ENCODE data around the gene CFB.
A peak's percentile ranks its signal among the peaks of the same experiment; 100 is the strongest.

CFB gene

DNA sequence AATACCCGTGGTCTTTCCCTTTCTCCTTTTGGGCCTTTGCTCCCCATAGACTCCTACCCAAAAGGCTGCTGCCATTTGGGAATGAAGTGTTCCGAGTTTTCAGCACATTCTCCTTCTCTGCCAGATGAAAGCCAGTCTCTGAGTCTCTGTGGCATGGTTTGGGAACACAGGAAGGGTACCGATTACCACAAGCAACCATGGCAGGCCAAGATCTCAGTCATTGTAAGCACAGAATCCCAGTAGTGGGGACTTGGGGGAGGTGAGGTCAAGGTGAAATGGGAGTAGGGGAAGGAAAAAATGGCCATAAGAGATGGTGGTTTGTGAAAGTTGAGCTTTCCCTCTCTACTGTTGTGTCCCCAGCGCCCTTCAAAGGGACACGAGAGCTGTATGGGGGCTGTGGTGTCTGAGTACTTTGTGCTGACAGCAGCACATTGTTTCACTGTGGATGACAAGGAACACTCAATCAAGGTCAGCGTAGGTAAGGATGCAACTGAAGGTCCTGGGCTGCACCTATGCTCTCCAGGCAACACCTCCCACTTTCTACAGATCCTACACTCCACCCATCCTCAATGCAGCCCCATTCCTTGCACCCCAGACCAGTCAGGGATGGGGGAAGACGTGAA is 4.1 kb downstream of the CFB start:
- DNase-seq: no peak

GRCh38 chr6:31952140-31952805 is 6.4 kb downstream of the CFB start:
- peak; percentile 20 for DNase-seq

- no peak for DNase-seq
These were observed 7.0 kb downstream of the CFB start for GRCh38 chr6:31952890-31953289.

- DNase-seq: no peak
These were observed 8.6 kb downstream of the CFB start for GRCh38 chr6:31954511-31954910.

GRCh38 chr6:31956796-31957195 is 10.9 kb downstream of the CFB start:
- DNase-seq: no peak

- DNase-seq: no peak
These were observed 12.5 kb downstream of the CFB start for GRCh38 chr6:31958412-31958740.

DNA sequence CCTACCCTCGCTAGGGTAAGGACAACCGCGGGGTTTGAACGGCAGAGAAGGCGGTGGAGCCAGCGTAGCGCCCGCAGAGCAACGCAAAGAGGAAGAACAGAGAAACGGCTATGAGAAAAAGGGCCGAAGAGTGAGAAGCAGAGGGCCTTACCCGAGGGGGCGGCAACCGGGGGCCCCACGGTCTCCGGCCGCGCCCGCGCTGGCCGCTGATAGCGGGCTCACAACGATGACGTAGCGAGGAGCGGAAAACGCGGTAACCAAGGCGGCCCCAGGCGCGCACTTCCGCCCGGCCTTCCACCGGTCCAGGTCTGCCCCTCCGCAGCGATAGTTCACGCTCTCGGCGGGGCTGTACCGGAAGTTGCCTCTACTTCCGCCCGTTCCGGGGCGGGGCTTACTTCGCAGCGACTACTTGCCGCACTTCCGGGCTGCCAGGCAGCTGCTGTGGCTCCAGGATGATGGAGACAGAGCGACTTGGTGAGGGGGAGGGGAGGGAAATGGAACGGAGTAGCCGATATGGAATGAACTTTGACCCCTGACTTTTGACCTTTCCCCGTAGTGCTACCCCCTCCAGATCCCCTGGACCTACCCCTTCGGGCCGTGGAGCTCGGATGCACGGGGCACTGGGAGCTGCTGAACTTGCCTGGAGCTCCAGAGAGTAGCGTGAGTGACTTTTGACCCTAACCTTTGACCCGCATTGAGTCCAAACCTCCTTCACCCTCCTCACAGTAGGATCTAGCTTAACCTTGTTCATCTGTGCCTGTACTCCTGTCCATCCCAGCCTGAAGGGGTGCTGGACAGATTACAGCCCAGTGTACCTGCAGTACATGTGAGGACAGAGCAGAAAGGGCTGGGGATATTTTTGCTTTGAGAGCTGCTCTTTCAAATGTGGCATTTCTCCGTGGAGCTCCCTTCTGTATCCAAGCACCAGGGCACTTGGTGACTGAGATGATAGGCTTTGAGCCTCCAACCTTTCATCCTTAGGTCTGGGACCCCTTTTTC is 13.1 kb downstream of the CFB start, which contains the start of the genes NELFE and SKIC2:
Gene NELFE, minus strand, starts transcription at position 231 of the 999 bp plus-strand sequence. CDS start 525 bp downstream, outside the sequence.
Gene SKIC2, plus strand, starts transcription at position 435 of the 999 bp plus-strand sequence. Its CDS starts 18 bp downstream, at position 453.
- peak; percentile 95 for DNase-seq

DNA sequence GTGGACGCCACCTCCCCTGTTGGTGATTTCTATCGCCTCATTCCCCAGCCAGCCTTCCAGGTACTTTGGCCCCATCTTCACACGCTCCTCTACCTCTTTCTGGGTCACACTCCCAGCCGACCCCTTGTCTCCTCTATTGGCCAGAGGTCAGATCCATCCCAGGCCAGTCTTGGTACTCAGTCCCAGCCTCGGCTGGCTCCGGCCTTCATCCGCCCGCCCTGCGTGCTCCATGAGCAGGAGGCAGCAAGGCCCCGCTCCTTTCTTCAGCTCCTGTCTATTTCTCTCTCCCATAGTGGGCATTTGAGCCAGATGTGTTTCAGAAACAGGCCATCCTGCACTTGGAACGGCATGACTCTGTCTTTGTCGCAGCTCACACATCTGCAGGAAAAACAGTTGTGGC is 15.7 kb downstream of the CFB start:
- no peak for DNase-seq

DNA sequence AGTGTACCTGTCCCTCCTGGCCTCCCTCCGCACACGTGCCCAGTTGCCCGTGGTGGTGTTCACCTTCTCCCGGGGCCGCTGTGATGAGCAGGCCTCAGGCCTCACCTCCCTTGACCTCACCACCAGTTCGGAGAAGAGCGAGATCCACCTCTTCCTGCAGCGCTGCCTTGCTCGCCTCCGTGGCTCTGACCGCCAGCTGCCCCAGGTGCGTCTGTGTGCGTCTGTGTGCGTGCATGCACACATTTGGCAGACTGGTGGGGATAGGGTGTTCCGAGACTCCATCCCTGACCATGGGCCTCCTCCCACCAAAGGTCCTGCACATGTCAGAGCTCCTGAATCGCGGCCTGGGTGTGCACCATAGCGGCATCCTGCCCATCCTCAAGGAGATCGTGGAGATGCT is 18.0 kb downstream of the CFB start:
- no peak for DNase-seq

DNA sequence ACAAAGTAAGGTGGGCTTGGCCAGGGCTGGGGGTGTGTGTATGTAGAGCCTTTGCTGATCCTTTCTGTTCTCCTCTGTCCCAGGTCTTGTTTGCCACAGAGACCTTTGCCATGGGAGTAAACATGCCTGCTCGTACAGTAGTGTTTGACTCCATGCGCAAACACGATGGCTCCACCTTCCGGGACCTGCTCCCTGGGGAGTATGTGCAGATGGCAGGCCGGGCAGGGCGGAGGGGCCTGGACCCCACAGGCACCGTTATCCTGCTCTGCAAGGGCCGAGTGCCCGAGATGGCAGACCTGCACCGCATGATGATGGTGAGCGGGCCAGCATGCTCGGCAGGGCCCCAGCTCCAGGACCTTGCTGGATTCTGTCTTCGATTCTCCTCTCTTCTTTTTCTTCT is 19.8 kb downstream of the CFB start:
- no peak for DNase-seq

DNA sequence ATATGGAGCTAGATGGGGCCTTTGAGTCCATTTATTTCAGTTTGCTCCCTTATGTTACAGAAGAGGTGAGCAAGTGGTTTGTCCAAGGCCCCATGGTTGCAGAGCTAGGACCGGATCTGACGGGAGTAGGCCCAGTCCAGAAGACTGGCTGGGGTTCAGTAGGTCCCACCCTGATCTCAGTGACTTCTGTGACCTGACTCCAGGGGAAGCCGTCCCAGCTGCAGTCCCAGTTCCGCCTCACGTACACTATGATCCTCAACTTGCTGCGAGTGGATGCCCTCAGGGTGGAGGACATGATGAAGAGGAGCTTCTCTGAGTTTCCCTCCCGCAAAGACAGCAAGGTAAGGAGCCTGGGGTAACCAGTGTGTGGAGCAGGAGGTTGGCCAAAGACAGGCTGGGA is 20.6 kb downstream of the CFB start:
- no peak for DNase-seq

- DNase-seq: no peak
These were observed 21.4 kb downstream of the CFB start for GRCh38 chr6:31966997-31967925.

DNA sequence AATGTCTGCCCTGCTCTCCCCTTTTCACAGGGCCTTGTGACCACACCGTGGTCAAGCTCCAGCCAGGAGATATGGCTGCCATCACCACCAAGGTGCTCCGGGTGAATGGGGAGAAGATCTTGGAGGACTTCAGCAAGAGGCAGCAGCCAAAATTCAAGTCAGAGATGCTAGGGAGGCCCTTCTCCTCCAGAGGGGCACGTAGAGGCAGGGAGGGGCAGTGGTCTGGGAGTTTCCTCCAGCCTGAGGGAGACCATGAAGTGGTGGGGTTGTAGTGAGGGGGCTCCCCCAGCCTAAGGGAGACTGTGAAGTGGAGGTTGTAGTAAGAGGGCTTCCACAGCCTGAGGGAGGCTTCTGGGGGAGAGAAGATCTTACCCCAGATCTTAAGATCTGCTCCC is 22.0 kb downstream of the CFB start:
- no peak for DNase-seq

DNA sequence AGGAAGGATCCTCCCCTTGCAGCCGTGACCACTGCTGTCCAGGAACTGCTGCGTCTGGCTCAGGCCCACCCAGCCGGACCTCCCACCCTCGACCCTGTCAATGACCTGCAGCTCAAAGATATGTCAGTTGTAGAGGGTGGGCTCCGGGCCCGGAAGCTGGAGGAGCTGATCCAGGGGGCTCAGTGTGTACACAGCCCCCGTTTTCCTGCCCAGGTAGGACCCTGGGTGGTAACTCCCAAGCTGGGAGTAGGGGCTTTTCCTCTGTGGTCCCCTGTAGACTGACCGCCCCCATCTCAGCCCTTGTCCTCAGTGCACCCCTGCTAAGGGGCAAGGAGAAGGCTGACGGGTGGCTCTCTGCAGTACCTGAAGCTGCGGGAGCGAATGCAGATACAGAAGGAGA is 22.4 kb downstream of the CFB start:
- no peak for DNase-seq

DNA sequence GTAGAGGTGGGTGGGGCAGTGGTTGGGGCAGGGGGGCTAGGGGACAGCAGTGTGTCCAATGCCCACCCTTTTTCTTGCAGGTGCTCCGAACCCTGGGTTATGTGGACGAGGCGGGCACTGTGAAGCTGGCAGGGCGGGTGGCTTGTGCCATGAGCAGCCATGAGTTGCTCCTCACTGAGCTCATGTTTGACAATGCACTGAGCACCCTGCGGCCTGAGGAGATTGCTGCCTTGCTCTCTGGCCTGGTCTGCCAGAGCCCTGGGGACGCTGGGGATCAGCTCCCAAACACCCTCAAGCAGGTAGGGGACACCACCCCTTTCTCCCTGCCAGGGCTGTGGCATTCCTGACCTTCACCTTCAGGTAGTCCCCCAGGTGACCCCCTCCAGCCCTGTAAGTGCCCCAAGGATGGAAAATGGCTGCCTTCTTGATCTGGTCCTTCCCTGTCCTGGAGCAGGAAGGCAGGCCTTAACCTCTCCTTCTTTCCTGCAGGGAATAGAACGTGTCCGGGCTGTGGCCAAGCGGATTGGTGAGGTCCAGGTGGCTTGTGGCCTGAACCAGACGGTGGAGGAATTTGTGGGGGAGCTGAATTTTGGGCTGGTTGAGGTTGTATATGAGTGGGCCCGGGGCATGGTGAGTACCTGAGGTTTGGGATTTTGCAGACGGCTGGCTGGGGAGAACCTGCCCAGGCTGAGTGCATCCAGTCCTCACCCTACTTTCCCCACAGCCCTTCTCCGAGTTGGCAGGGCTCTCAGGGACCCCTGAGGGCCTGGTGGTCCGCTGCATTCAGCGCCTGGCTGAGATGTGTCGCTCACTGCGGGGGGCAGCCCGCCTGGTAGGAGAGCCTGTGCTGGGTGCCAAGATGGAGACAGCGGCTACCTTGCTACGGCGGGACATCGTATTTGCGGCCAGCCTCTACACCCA is 23.2 kb downstream of the CFB start:
- no peak for DNase-seq

- DNase-seq: no peak
These were observed 24.1 kb downstream of the CFB start for GRCh38 chr6:31969712-31970603.

GRCh38 chr6:31970604-31971271 is 24.8 kb downstream of the CFB start:
- DNase-seq: peak; percentile 59

DNA sequence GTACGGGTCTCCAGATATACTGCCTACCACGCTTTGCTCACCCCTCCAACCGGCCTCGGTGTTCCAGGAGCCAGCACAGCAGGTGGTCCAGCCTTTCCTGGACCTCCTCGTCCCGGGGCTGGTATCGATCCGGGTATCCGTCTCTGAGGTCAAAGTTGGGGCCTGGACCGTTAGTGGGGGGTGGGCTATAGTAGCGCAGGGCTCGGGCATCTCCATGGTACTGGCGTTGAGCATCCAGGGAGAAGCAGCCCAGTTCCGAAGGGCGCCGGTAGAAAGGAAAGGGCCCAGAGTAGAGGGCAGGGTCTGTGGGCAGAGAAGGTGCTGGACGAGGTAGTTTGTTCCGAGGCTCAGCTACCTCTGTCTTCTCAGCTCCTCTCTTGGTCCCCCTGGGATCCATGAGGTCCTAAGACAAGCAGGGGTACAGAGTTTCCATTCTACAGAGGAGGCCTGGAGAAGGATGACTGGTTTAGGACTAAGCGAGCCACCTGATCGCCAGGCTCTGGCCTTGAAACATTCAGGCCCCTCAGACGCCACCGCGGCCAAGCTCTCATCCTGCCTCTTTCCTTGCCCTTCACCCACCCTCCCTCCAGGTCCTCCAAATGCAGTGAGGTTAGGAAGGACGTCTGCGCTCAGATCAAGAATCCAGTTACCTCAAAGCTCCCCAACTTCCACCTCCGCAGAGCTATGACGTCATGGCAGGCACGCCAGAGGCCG is 25.5 kb downstream of the CFB start:
- no peak for DNase-seq

Measured in DMS79 treated with DMSO at 0.1 percent for 48 hours (cell line).